Smooth muscle cell of the brain vasculature (primary cell): ENCODE data around the gene ACSBG1.

Source experiments
- DNase-seq: peaks from one replicate; pipeline ENCODE4 v3.0.0-alpha.2; 2012; ENCODE audit warnings: low read depth, low spot score

Gene ACSBG1

DNA sequence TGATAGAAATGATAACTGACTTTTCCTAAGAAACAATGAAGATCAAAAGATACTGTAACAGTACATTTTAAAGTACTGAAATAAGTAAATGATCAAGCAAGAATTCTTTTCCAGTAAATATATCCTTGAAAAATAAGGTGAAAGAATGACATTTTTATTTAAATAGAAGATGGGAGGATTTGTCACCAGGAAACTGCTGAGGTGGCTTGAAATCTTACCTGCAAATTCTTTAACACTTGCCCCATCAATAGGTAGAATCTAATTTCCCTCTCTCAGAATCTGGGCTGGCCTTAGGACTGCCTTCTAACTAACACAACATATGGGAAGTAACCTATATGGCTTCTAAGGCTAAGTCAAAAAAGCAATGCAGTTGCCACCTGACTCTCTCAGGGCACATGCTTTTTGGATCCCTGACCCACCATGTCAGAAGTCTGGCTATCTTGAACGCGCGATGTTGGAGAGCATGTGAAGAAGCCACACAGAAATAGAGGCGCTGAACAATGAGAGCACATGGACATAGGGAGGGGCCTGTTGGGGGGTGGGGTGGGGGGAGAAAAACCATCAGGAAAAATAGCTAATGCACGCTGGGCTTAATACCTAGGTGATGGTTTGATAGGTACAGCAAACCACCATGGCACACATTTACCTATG, 11.5 kb downstream of the ACSBG1 start:
- DNase-seq: no peak

DNA sequence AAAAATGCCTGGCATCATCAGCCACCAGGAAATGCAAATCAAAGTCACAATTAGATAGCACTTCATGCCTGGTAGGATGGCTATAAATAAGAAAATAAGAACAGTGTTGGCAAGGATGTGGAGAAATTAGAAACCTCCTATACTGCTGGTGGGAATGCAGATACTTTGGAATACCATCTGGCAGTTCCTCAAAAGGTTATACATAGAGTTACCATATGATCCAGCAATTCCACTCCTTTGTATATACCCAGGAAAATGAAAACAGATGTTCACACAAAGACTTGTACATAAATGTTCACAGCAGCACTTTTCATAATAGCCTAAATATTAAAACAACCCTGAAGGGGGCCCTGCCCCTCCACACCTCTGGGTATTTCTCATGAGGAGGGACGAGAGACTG, 13.7 kb downstream of the ACSBG1 start:
- no peak for DNase-seq

DNA sequence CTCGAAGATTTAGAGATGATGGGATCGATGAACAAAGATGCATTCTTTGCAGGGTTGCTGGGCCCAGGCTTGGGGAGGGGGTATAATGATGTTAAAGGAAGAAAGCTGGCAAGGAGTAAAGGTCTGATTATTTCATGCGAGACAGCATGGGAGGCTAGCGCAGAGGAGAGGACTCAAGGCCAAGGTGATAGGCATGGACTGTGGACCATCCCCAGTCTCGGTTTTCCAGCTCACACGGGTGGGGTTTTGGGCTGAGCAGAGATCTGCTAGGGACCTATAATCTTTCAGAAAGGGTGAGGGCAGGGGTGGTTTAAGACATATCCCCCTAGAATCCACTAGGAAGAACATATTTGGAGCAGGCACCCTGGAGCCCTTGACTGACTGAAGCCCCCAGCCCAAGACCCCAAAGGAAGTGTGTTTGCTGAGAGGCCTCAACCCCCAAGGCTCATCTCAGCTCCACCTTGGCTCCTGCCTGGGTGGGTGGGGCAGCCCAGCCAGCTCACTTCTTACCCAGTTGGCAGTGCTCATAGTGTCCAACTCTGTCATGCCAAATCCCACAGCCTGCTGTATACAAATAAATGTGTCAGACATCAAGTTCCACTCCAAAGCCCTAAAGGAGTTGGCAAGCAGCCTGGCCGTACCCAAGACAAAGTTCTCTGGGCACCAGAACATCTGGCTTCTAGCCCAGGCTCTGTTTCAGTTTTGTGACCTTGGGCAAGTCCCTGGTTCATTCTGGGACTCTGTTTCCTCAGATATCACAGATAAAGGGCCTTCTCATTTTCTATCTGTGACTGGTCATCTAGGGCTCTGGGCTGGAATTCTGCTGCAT, 17.9 kb downstream of the ACSBG1 start:
- no peak for DNase-seq

DNA sequence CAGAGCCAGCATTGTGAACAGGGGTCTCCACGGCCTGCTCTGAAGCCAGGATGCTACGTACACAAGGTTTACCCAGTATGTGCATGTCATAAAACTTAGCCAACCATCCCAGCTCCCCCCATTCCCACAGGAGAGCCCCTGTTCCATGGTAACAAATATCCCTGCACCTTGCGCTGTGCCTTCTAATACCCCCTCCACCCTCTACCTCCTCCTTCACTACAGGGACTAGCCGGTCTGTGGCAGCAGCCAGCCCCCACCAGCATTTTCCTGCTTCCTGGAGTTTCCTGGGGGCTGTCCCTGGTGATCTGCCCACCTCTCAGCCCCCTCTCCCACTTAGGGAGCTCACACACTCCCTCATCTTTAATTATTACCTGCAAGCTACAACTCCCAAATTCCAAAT, 20.4 kb downstream of the ACSBG1 start:
- no peak for DNase-seq

DNA sequence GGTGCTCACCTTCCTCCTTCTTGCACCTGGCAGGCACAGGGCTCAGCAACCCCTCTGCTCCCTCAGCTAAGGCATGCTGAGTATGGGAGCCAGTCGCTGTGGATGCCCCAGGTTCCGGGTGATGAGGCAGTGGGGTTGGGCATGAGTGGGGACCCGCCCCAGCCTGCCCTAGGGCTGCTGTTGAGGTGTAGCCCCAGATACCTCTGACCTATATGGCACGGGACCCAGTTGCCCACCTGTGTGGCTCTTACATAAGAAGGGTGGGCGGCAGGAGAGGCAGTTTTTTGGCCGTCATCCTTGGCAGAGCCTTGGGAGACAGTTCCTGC, 21.0 kb downstream of the ACSBG1 start:
- DNase-seq: no peak

DNA sequence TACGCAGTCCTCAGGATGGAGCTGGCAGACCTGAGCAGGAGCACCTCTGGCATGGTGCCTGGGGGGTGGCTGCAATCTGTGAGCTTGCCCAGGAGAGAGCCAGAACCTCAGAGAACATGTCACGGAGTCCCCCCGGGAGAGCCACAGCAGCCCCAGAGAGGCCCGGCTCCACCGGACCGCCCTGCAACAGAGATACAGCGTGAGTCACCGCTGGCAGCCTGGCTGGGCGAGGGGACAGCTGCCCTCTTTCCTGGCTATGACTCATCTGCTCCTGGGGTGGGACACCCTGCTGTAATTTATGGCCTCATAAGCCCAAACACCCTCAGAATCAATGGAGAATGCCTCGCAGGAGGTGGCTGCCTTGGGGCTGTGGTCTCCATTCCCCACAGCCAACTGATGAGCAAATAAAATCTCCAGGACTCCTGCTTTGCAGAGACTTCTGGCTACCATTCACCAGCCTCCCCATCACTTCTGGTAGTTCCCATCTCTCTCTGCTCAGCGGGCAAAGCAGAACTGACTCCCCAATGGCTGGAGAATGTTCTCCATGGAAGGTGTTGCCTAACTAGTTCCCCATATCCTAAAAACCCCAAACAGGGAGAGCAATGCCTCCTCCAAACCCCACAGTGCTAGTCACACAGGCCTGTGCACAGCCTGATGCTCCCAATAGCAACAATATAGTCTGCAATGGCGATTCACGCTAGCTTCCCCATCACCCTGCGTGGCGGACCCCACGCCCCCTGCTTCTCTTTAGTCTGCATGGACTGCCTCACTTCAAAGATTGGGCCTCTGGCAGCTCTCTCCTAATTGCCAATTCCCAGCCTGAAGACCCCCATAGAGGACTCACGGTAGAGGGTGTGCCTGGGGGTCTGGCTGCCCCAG, 21.6 kb downstream of the ACSBG1 start:
- DNase-seq: peak; percentile 78

DNA sequence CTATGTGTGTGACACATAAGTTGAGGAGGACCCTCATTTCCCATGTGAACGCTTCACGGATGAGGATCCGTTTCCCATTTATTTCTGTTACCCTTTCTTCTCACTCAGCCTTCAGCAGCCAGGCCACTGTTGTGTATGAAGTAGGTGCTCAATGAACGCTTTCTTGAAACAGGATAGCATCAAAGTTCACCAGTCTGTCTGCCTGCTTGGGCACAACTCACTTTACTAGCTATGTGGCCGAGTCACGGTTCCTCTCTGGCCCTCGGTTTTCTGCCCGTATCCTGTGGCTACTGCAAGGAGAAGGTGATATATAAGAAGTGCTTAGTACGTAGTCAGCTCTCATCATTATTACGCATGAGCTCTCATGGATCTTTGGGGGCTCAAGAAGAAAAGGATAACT, 22.4 kb downstream of the ACSBG1 start:
- no peak for DNase-seq

DNA sequence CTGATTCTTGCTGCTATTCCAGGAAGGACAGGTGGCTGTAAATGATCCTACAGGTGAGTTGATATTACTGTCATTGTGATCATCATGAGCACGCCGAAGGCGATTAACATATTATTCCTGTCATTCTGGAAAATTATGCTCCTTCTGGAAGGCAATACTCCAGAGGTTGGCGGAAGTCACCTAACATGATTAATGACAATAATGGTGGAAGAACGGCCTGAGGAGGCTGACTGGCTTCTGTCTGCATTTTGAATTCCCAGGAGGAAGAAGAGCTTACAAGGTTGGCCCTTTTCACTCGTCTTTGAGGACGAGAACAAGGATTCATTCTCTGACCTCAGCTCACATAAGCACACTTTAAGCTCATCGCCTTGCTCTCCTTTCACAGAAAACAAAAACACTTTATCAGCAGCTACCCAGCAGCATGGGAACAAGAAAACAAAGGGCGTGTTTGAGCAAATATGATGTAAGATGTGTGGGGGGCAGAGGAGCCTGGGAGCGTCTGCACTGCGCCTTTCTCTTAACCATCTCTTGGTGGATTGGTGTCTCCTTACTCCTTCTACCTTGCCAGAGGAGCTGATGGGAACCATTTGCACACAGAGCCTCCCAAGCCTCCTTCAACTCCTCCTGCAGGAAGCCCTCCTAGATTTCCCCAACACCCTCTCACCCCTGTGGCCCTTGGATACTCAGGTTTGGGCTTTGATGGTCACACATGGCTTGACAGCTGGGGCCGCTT, 23.0 kb downstream of the ACSBG1 start:
- DNase-seq: no peak

DNA sequence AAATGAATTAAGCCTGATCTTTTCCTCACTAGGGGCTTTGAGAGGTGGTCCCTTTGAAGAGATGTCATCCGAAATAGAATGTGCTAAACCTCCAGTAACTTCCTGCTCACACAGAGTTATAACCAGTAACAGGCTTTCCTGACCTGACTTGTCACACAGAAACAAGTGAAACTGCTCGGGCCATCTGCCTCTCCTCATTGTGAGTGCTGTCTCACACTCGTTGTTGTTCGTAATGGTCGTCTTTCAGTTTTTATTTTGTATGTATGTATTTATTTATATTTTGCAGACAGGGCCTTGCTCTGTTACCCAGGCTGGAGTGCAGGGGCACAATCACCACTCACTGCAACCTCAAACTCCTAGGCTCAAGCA, 24.0 kb downstream of the ACSBG1 start:
- no peak for DNase-seq

DNA sequence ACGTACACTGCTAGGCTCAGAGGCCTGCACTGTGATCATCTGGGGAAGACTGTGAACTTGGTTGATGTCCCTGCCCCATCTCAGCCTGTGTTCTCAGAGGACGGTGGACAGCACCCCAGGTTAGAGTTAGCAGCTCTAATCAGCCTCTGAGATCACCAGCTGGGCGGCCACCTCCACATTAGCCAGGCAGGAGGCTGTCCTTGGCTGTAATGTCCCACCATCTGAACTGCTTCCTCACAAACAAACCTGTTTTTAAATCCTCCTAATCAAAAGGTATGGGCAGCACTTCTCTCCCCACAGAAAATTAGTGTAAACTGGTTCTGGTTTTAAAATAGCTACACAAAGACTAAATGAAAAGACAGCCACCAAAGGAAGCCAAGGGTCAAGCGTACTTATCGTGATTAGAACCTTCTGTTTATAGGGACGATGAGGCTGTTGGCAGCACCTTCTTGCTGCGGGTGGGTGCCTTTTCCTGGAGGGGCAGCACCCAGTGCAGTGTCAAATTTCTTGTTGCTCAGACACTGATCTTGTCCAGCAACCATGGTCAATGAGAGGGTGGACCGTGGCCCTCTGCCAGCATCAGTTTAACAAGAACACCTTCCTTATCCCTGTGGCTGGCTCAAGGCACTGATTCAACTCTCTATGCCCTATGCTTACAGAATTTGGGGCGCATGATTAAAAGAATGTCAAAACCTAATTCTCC, 24.6 kb downstream of the ACSBG1 start:
- no peak for DNase-seq

DNA sequence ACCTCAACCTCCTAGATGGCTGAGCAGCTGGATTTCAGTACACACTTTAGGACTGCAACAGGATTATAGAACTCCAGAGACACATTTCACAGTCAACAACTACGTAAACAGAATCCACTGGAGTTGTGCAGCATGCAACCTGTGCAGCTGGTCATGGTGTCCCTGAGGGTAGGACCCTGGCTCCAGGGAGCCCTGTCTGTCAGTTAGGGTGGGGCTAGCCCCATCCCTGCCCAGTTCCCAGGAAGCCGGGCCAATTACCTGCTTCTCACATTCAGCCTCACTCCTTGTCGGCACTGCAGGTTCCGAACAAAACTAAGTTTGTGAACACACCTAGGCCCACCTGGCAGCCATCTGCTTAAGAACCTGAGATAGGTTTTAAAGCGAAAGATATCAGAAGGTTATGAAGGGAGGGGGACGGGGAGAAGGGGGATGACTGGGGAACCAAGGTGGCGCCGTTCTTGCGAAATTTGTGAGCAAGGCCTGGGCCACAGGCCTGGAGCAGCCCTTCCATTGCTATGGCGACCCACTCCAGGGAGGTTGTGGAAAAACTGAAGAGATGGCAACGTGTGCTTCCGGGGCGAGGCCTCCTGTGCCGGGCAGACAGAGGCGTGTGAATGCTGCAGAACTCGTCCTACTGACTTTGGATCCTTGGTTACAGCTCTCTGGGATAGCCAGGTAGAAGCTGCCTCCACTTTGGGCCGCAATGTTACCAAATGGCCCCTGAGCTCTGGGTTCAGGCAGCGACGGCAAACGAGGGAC, 25.3 kb downstream of the ACSBG1 start:
- no peak for DNase-seq

DNA sequence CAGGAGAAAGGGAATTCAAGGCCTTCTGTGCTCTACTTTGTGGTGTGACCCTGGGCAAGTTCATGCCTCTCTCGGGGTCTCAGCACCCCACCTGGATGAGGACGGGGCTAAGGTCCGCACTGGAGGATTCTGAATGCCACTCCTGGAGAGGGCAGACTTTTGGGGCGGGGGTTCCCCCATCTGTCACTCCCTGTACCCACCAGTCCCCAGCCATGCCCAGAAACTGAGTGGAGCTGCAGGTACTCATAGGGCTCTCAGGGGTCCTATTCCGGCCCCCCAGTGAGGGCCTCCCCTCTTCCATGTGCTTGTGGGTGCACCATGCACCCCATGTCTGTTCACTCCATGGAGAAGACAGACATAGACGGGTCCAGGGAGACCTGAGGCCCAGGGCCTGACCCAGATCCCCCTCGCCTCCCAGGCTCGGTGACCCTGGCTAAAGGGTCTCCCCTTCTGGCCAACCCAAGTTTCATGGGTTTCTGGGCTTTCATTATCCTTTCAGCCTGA, 26.0 kb downstream of the ACSBG1 start:
- no peak for DNase-seq

DNA sequence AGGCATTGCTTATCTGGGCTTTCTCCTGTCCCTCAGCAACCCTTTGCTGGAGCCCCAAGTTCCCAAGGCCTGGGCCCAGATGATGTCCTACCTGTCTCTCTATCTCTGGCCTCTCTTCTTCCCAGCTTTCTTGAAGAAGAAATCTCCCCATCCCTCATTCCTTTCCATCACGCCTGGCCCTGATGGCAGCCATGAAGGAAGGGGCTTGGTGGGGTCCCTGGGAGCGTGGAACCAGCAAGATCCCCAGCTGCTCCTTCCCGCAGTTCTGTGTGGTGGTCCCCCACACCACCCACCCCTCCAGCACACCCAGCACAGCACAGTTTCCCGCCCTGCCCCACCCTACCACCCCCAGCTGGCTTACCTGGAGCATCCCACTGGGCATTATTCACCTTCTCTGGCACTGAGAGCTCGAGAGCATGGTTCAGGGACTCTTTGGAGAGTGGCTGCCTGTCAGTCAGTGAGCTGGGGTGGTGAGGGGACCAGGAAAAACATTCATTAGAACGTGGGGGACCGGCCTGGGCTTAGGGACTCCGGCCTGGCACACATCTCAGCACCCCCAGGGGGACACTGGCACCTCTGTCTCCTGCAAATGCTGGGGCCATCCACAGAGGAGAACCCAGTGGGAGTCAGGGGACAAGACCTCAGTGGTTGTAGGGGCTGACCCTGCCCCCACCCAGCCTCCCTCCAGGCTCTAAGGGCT, 26.6 kb downstream of the ACSBG1 start:
- no peak for DNase-seq

DNA sequence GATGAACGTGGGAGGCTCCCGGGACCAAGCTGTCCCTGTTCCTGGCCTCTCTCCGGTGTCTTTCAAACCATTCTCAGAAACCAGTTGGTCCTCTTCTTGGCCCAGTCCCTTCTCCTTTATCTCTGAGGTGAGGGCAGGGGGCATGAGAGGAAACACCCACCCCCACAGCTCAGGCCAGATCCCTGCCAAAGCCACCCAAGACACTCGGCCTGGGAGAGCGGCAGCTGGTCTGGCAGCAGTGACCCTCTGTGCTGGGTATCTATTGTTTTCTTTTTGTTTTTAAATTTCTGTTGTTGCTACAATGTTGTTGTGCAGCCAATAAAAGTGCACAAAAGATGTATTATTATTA, 27.3 kb downstream of the ACSBG1 start:
- no peak for DNase-seq

DNA sequence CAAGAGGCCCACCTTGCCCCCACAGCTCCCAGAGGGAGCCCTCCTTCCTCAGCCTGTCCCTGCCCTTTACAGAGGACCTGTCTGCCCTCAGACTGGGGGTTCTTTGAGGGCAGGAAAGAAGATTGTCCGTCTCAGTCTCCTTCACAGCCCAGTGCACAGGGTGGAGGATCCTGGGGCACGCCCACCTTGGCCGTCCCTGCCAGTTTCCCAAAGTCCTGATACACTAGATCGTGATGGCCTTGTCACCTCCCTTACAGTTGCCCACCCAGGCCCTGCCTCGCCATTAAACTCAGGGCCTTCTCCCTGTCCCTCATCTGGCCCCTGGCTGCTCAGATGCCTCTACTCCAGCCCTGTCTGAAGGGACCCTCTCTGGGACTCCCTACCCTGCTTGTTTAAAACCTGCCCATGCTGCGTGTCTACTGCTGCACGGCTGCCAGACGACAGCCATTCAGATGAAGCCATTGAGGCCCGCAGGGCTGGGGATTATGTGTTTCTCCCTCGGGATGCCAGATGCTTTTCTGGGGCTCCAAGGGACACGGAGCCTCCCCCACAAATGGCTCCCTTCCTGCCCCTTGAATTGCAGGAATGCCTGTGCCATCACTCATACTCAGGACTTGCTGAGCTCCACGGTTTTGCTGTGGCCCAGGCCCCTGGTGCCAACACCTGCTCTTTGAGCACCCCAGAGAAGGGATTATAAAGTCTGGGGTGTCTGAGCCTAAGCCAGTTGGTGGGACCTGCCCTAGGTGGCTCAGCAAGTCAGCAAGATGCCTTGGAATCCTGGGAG, 27.8 kb downstream of the ACSBG1 start:
- DNase-seq: no peak

DNA sequence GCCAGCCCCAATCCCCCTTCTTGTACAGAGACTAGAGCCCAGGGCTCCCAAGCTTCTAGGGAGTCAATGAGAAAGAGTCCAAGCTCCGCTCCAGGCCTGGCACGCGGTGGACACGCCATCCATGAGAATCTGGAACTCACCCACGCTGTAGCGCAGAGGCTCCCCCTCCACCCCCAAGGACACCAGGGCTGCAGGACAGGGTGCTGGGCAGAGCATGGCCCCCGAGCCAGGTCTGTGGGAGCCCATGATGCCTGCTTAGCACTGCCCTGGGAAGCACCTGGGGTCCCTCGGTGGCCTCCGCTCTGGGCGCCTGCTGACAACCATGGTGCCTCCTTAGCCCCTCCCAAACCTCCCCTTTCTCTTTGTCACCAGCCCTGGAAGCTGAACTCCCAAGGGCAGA, 28.5 kb downstream of the ACSBG1 start:
- DNase-seq: no peak

DNA sequence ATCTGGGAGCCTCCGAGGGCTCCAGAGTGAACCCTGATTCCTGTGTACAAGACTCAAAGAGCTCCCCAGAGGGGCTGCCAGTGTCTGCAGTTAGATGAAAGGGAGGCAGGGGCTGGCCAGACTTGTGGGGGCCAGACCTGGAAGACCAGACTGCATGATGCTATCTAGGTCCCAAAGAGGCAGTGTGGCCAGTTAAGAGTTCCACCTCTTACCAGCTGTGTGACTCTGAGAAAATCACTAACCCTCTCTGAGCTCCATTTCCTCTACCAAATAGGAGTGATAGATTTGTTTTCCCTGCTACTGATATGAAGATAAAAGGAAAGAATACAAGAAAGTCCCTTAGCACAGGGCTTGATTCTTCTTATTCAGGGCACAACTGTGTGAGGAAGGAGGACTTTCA, 29.0 kb downstream of the ACSBG1 start:
- DNase-seq: no peak

DNA sequence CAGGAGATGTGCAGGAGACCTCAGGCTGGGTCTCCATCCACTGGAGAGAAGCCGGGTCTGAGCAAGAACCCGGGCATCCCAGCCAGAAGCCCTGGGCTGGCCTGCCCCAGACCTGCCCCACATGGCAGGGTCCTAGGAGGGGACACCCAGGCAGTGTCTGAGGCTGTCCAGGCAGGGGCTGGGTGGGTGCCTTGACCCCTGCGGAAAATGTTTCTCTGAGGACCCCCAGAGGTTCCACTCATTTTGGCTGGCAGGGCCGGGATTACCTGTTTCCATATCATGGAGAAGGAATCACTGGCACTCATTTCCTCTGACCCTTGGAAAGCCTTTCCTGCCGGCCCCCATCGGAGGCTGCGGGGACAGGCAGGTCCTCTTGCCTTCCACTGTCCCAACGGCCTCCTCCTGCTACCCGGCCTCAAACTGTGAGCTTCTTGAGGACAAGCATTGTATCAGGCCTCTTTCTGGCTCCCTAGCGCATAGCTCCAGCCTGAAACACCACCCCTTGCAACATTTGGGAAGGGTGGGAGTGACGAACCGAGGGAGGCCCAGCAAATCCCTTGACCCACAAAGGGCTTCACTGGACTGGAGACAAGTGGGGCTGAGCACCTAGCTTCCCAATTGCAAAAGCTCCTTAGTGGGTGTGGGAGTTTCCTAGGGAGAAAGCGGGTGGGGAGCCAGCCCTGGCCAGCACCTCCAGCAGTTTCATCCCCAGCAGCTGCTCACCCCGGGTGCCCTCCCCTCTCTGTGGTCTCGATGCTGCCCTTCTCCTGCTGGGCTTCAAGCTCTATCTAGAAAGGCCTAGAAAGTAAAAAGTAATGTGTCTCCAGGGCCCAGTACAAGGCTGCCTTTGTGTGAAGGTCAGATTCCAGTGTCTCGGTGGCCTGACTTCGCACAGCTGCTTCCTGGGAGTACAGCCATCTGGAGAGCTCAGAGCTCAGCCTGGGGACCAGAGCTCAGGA, 29.7 kb downstream of the ACSBG1 start:
- no peak for DNase-seq
